HG03521 (cell line): ENCODE data around the gene SBK1.

ENCODE experiments used
- ATAC-seq: cut with Tn5 transposase; IDR thresholded peaks from one replicate; pipeline ENCODE4 v1.9.1; 2021; ENCODE audit warnings: mild to moderate bottlenecking, moderate library complexity; ENCODE audit not compliant: unreplicated experiment

Gene SBK1

DNA sequence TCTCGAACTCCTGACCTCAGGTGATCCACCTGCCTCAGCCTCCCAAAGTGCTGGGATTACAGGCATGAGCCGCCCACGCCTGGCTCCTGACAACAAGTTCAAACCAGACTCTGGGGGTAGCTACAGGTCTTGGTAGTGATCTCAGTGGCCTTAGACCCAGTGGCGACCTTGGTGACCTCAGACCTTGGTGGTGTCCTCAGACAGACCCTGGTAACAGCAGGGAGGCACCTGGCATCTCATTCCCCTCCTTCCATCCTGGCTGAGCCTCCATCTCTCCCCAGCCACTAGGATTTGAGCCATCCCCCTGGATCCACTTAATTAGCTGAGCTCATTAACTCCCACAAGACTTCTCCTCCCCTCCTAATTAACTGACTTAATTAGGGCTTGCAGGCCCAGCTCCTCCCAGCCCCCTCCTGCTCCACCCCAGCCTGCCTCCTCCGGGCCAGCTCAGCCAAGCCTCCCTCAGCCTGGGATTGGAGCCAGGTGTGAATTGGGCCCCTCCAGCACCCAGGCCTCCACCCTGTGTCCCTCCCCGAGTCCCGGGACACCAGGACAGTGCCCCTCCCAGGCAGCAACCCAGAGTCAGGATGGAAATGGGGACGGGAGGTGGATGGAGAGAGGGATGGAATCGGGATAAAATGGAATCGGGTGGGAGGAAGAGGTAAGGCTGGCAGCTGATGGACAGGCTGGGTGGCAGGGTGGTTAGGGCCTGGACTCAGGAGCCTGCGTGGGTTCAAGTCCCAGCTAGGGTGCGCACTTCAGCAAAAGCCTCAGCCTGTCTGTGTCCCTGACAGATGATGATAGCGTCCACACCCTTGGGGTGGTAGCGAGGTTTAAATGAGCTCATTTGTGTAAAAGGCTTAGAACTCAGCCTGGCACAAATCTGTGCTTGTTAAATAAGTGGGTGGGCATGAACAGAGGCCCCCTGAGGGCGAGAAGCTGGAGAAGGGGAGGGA, 11.2 kb upstream of the SBK1 start:
- no peak for ATAC-seq

DNA sequence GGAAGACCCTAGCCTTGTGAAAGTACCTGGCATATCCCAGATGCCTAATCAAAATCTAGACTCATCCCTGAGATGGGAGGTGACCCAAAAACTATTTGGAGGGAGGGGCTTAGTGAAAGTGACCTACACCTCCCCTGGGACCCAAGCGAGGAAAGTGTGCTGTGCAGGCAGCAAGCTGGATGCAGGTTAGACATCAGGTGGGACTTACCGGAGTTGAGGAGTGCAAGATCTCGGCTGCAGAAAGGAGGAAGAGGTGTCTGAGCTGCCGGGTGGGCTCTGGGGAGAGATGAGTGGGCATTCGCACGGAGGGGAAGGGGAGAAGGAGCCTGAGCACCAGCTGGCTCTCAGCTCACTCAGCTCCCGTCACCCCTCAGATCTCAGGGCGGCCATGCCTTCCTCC, 10.3 kb upstream of the SBK1 start:
- ATAC-seq = no peak

DNA sequence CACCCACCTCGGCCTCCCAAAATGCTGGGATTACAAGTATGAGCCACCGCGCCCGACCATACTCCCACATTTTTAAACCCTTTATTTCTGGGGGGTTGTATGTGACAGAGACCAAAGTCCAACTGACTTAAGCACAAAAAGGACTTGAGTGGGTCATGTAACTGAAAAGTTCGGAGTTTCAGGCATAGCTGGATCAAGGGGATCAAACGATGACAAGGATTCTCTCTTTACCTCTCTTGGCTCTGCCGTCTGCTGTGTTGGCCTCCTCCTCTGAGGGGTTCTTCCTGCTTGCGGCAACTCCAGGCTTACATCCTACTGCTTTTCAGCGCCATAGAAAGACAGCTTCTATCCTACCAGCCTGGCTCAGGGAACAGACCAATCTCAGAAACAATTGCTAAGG, 9.2 kb upstream of the SBK1 start:
- no peak for ATAC-seq

DNA sequence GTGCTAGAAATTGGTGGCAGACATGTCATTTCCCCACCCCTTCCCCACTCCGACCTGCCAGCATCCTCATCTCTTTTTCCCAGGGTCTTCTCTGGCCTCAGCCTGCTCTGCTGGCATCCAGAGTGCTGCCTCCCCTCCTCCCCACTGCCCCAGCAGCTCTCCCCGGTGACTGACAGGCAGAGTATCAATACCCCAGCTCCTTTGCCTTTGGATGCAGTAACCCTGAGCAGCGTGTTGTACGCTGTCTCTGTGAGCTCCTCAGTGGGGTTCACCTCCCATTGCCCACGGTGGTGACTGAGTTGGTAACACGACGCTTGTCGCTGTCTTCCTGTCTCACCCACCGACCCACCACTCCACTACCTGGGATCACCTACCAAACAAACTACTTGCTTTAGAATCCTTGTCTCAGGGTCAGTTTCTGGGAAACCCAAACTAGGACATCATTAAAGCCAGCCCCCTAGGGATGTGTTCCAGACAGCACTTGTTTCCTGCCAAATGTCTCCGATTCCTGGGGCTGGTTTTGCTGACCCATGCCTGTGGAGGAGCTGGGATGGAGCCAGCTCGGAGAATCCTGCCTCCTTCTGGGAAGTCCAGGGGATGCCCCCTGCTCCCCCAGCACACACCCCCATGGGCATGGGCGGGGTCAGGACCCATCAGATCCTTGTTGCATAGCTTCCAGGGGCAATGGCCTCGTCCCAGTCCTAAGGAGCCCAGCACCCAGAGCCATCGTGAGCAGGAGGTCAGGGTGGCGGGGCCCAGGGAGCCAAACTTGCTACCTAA, 8.3 kb upstream of the SBK1 start:
- ATAC-seq = no peak

DNA sequence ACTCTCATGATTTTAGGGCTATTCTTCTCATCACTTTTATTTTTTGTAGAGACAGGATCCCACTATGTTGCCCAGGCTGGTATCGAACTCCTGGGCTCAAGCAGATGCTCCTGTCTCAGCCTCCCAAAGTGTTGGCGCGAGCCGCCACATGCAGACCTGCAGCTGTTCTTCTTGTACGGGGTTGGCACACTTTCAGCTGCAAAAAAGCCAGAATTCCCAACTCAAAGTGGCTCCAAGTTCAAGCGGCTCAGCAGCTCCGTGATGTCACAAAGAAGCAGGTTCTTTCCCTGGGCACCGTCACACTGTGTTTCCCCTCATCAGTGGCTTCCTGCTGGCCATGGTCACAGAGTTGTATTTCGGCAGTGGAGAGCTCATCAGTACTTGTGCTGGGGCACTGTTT, 6.7 kb upstream of the SBK1 start:
- no peak for ATAC-seq

DNA sequence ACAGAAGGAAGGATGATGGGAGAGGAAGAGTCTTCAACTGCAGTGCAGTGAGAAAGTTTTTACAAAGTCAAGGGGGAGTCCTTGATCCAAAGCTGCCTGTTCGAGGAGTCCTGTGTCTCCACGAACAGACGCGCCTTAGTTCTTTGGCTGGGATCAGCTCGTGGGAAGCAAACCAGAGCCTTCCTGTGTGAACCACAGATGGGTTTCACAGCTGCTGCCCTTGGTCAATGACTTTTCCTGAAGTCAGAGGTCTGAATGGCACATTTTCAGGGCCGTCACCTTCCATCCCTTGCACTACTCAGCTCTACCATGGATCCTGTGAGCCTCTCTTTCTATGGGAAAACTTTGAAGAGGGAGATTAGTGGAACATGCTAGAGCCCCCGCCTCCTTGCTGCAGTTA, 4.2 kb upstream of the SBK1 start:
- no peak for ATAC-seq

DNA sequence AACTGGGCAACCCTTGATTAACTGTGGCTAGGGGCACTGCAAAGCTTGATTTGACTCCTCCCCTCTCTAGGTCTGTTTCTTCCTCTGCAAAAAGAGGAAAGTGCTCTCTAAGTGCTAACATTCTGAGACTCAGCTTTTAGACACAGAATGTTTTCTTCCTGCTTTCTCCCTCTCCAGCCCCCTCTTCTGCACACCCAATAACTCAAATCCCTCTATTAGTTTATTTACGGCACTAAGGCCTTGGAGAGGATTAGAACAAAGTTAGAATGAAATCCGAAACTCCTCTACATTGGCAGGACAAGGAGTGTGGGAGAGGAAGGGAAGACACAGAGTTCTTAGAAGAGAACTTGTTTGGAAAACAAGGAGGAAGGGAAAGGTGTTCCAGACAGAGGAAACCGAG, 3.3 kb upstream of the SBK1 start:
- no peak for ATAC-seq

DNA sequence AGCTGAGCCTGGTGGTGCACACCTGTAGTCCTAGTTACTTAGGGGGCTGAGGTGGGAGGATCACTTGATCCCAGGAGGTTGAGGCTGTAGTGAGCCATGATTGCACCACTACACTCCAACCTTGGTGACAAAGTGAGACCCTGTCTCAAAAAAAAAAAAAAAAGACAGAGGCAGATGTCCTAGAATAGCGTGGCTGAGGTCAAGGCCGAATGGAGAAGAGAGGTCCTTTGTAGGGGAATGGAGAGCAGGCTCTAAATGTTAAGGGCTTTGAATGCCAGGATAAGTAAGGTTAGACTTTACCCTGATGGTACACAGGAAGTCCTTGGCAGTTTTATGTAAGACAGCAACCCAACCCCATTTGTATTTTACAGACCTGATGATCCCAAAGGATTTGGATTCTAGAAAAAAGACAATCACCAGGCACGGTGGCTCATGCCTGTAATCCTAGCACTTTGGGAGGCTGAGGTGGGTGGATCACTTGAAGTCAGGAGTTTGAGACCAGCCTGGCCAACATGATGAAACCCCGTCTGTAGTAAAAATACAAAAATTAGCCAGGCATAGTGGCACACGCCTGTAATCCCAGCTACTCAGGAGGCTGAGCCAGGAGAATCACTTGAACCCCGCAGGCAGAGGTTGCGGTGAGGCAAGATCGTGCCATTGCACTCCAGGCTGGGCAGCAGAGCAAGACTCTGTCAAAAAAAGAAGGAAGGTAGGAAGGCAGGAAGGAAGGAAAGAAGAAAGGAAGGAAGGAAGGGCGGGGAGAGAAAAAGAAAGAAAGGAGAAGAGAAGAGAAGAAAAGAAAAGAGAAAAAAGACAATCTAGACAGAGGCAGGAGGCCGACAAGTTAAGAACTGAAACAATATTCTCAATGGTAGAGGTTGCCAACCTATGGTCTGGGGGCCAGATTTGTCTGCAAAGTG, 2.1 kb upstream of the SBK1 start:
- no peak for ATAC-seq

DNA sequence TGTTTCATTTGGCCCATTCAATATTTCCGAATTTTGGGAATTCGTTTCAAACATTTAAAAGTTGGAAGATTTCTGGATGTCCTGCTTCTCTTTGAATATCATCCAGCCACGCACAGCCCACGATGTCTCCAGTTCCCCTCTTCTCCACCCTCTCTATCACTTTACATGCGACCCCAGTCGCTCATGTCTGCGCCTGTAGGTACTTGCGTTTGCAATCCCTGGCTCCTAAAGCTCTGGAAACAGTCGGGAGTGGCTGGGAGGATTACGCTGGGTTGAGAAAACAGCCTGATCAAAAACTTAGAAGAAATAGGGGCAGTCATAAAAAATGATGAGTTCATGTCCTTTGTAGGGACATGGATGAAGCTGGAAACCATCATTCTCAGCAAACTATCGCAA, 1.5 kb upstream of the SBK1 start:
- ATAC-seq = no peak

DNA sequence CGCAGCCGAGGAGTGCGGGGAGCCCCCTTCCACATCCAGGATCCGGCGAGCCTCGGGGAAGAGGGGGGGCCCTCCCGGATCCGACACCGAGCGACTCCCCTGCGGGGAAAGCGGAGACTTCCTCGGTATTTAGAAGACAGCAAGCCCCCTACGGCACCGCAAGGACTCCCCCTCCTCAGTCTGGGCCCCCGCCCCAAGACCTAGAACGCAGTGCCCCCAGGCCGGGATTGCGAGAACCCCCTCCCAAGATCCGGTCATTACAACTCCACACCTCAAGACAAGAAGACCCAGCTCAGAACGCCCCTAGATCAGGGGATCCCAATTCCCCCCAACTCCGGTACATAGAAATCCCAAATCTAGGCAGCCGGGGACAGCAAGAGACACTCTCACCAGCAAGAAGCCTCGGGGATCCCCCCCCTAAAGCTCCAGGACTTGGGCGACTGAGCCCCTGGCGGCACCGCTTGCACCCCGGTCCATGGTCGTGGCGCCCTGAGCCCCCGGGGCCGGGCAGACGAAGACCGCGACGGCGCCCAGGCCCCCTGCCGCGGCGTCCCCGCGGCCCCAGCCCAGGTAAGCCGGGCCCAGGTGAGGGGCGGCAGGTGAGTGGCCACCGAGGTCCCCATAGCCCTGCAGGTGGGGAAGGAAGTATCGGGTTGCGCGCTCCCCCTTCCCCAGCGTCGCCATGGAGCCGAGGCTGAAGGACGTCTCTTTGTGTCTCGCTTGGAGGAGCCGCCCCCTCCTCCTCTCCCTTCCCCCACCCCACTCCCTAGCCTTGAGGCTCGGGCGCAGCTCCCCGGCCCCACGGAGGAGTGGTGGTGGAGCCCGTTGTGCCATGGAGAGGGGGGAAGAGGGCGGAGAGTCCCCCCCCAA, 641 bp downstream of the SBK1 start:
- ATAC-seq = no peak

DNA sequence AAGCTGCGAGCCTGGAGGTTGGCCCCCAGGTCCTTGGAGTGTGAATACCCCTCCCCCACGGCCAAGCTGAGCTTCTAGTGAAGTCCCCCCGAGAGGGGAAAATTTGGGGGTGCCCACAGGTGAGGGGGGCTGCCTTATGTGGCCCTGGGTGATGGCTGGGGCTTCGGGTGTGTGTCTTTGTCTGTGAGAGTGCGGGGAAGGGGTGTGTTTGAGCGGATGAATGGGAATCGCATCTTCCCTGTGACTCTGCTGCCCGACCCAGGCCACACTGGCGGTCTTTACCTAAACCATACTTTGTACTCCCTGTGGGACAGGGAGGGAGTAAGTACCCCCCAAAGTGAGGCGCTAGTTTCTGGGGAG, 1.3 kb downstream of the SBK1 start:
- no peak for ATAC-seq

DNA sequence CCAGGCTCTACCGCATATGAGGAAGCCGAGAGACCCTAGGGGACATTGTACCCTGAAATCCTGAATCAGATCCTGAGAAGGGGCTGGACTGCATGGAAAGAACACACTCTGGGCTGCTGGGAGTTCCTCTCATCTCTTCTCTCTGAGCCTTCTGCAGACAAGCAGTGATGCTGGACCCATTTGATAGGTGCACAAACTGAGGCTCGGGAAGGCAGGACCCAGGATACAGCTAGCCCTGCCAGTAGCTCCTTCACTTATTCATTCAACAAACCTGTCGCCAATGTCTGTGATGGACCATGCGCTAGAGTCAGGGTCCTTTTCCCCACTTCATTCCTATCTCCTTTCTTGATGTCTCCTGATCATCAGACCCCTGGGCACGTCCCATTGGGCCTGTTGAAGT, 1.9 kb downstream of the SBK1 start:
- no peak for ATAC-seq

DNA sequence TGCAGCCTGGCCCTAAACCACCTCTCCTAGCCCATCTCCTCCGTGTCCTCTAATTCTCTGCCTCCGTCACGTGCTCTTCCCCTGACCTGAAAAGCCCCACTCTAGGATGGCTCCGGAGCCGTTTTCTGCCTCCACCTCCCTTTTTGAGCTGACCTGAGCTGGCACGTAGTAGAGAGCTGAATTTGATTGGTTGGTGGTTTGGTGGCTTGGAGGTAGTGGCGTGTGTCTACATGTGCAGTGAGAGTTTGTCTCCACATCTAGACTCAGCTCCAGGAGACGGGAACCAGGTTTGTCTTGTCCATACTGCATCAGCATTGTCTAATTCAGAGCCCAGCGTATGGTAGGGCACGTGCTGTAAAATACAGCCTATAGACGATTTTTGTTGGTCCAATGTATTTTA, 3.0 kb downstream of the SBK1 start:
- no peak for ATAC-seq

DNA sequence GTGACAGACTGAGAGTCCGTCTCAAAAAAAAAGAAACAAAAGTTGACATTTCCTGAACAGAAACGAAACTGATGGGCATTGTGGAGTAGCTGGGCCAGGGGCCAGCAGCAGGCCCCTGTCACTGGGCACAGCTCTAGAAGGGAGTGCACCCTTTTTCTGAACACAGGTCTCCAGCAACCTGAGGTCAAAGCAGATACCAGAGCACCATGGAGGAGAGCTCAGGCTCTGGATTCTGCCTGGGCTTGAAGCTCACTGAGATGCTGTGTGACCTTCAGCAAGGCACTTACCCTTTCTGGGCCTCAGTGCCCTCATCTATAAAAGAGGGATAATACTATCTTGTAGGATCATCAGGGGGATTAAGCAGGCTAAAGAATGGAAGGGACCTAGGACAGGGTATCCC, 5.0 kb downstream of the SBK1 start:
- ATAC-seq = no peak

DNA sequence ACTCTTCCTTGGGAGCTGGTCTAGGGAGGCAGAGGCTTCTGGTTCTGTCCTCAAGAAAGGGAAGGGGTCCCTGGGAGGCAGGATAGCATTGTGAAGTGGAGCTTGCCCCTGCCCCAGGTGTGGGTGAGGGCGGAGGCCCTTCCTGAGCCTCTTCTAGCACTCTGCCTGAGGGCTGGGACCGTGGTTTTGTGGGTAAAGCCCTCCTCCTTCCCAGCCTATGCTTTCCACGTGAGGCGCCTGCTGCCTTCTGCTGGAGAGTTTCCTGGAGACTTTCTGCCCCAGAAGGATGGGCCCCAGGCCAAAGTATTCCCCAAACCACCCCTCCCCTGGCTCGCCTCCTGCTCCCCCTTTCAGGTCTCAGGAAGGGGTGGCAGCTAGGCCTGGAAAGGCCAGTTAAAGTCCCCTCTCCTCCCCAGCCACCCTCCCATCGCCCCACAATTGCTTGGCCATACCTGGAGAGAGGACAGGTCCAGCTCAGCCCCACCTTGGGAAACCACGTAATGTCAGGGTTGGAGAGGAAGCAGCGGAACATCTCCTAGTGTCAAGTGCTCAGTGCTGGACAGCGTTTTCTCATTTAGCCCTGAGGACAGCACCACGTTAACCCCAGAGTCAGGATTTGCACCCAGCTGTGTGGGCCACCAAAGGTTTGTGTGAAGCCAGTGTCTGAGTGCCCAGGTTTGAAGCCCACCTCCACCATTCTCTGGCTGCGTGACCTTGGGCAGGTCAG, 5.6 kb downstream of the SBK1 start:
- ATAC-seq = no peak

DNA sequence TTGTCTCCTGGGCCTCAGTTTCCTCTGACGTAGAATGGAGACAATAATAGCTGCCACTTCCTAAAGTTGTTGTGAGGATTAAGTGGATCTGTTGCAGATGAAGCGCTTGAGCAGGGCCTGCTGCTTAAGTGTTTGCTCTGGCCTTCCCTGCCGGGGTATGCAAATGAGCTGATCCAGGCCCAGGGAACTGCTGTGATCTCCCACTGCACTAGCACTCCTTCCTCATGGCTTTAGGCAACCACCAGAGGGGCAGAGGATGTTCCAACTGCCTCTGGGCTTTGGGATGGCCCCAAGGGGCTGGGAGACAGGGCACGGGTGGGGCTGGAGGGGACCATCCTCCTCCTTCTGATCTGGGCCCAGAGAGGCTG, 6.2 kb downstream of the SBK1 start:
- no peak for ATAC-seq

DNA sequence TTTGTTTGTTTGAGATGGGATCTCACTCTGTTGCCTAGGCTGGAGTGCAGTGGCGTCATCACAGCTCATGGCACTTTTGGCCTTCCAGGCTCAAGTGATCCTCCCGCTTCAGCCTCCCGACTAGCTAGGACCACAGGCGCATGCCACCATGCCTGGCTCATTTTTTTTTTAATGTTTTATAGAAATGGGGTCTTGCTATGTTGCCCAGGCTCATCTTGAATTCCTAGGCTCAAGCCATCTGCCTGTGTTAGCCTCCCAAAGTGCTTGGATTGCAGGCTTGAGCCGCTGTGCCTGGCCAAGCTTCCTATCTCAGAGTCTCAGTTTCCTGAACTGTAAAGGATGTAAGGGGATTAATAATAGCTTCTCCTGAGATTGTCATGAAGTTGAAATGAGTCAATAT, 8.0 kb downstream of the SBK1 start:
- no peak for ATAC-seq

DNA sequence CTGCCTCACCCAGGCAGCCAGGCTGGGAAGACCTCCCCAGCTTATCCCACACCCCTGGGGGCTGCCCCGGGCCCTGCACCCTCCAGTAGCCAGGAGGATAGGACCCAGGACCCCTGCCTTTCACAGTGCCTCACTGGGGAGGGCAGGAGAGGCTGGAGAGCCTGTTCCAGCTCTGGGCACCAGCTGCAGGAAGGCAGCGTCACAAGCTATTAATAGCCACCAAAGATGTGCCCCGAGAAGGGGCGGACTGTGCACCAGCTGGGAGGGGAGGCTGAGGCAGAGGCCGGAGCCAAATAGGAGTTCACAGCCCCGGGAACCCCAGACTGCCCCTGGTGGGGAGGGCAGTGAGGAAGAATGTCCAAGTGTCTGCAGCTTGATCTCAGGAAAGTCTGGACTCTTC, 8.8 kb downstream of the SBK1 start:
- no peak for ATAC-seq

DNA sequence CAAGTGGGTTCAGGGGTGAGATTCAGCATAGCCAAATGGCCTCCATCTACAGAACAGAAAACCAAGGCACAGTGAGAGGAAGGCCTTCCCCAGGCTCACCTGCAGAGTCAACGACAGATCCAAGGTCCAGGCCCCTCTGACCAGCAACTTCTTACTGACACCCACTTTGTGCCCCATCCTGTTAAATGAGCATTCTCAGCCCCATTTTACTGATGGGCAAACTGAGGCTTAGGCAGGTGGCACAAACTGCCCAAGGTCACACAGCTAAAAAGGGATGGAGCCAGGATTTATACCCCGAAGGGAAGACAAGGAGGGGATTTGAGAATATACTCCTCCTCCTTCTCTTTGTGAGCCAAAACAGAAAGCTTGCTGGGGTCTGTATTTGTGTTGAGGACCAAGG, 9.3 kb downstream of the SBK1 start:
- no peak for ATAC-seq

DNA sequence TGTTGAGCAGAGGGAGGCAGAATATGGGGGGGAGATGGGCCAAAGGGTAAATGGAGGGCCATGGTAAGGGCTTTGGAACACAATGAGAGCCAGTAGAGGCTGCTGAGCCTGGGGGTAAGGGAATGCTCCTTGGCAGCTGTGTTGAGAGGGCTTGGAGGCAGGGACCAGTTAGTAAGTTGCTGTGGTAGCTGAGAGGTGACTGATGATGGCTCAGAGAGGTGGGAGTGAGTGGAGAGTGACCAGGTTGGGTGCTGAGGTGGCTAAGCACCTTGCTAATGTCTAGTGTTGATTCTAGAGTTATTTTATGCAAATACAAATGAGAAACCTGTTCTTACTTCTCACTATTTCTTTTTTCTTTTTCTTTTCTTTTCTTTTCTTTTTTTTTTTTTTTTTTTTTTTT, 10.8 kb downstream of the SBK1 start:
- ATAC-seq = no peak
